ENCODE results near the gene COL21A1.

DNA sequence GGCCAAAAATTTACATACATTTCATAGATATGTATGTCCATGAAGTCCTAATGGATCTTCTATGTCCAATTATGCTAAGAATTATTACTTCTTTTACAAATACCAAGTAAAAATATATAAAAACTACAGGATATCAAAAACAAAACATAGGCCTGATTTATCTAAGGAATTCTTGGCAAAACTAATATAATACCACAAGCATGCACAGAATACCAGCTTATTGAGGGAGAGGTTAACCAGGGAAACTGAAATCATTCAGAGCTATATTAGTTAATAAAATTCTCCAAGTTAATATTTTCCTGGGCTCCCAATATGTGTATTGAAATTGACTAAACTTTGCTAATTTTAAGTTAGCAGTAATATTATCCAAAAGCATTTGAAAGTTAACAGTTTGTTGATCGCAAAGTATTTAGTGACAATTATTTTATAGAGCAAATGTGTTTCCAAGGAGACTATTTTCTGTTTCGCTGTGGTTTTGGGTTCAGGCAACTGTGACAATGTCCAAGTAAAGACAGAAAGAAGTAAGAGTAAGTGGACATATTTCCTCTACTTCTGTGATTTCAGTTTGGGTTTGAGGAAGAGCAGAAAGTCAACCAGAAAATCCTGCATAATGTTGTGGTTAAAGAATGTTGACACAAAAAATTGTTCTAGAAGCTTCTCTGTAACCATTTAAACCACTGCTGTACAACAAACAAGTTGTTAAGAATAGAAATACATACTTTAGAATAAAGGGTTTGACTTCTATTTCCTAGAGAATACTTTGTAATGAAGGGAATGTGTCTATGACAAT is 167.4 kb downstream of the COL21A1 start:
- TF ChIP-seq, protein P1, sequence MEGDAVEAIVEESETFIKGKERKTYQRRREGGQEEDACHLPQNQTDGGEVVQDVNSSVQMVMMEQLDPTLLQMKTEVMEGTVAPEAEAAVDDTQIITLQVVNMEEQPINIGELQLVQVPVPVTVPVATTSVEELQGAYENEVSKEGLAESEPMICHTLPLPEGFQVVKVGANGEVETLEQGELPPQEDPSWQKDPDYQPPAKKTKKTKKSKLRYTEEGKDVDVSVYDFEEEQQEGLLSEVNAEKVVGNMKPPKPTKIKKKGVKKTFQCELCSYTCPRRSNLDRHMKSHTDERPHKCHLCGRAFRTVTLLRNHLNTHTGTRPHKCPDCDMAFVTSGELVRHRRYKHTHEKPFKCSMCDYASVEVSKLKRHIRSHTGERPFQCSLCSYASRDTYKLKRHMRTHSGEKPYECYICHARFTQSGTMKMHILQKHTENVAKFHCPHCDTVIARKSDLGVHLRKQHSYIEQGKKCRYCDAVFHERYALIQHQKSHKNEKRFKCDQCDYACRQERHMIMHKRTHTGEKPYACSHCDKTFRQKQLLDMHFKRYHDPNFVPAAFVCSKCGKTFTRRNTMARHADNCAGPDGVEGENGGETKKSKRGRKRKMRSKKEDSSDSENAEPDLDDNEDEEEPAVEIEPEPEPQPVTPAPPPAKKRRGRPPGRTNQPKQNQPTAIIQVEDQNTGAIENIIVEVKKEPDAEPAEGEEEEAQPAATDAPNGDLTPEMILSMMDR (tag by site-specific recombination; IDR thresholded peaks at IDR 0.05), result no peak
- TF ChIP-seq KLF8 (tag by site-specific recombination; IDR thresholded peaks at IDR 0.05) (no peak), ZIC2 (tag by site-specific recombination; IDR thresholded peaks at IDR 0.05) (no peak), ZNF585B (tag by site-specific recombination; IDR thresholded peaks at IDR 0.05) (no peak), ZNF707 (tag by site-specific recombination; IDR thresholded peaks at IDR 0.05) (no peak), ZNF16 (tag by site-specific recombination; IDR thresholded peaks at IDR 0.05; ENCODE audit: low read depth) (no peak), REPIN1 (tag by site-specific recombination; IDR thresholded peaks at IDR 0.05; ENCODE audit: low read depth) (no peak), ZBTB20 (tag by site-specific recombination; IDR thresholded peaks at IDR 0.05) (no peak), BCL11A (tag by site-specific recombination; IDR thresholded peaks at IDR 0.05; ENCODE audit: low read depth) (no peak), TCF7L2 (IDR thresholded peaks at IDR 0.05; ENCODE audit: borderline replicate concordance, low read depth, low read length) (no peak), ZNF530 (tag by site-specific recombination; IDR thresholded peaks at IDR 0.05; ENCODE audit: low read depth) (no peak)
- TF ChIP-seq, protein P2, sequence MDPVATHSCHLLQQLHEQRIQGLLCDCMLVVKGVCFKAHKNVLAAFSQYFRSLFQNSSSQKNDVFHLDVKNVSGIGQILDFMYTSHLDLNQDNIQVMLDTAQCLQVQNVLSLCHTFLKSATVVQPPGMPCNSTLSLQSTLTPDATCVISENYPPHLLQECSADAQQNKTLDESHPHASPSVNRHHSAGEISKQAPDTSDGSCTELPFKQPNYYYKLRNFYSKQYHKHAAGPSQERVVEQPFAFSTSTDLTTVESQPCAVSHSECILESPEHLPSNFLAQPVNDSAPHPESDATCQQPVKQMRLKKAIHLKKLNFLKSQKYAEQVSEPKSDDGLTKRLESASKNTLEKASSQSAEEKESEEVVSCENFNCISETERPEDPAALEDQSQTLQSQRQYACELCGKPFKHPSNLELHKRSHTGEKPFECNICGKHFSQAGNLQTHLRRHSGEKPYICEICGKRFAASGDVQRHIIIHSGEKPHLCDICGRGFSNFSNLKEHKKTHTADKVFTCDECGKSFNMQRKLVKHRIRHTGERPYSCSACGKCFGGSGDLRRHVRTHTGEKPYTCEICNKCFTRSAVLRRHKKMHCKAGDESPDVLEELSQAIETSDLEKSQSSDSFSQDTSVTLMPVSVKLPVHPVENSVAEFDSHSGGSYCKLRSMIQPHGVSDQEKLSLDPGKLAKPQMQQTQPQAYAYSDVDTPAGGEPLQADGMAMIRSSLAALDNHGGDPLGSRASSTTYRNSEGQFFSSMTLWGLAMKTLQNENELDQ (tag by site-specific recombination; IDR thresholded peaks at IDR 0.05; ENCODE audit: low read depth), result no peak
- TF ChIP-seq, protein P3, sequence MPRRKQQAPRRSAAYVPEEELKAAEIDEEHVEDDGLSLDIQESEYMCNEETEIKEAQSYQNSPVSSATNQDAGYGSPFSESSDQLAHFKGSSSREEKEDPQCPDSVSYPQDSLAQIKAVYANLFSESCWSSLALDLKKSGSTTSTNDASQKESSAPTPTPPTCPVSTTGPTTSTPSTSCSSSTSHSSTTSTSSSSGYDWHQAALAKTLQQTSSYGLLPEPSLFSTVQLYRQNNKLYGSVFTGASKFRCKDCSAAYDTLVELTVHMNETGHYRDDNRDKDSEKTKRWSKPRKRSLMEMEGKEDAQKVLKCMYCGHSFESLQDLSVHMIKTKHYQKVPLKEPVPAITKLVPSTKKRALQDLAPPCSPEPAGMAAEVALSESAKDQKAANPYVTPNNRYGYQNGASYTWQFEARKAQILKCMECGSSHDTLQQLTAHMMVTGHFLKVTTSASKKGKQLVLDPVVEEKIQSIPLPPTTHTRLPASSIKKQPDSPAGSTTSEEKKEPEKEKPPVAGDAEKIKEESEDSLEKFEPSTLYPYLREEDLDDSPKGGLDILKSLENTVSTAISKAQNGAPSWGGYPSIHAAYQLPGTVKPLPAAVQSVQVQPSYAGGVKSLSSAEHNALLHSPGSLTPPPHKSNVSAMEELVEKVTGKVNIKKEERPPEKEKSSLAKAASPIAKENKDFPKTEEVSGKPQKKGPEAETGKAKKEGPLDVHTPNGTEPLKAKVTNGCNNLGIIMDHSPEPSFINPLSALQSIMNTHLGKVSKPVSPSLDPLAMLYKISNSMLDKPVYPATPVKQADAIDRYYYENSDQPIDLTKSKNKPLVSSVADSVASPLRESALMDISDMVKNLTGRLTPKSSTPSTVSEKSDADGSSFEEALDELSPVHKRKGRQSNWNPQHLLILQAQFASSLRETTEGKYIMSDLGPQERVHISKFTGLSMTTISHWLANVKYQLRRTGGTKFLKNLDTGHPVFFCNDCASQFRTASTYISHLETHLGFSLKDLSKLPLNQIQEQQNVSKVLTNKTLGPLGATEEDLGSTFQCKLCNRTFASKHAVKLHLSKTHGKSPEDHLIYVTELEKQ (tag by site-specific recombination; IDR thresholded peaks at IDR 0.05; ENCODE audit: borderline replicate concordance), result no peak

Measured in HEK293 (cell line).